Progenitor cell of endocrine pancreas (in vitro differentiated cells): Measurements from ENCODE around the gene NDST1. TPM values are rescaled to one million over a fixed set of nuclear protein-coding genes. Genes with fewer than 3 reads are reported as not detected.
A peak's percentile ranks its signal among the peaks of the same experiment; 100 is the strongest.

Source experiments
- DNase-seq: peaks from one replicate; pipeline ENCODE4 v3.0.0; 2021; ENCODE audit warnings: low spot score; ENCODE audit not compliant: unreplicated experiment
- H3K27ac Mint-ChIP-seq: 2 replicates; pipeline ENCODE4 v1.8.0; 2021; ENCODE audit warnings: mild to moderate bottlenecking, moderate library complexity, mixed read lengths
- H3K27me3 Mint-ChIP-seq: 2 replicates; pipeline ENCODE4 v1.8.0; 2021; ENCODE audit warnings: mixed read lengths
- H3K36me3 Mint-ChIP-seq: 2 replicates; pipeline ENCODE4 v1.8.0; 2022; ENCODE audit warnings: mixed read lengths; ENCODE audit not compliant: insufficient read depth
- H3K4me1 Mint-ChIP-seq: 2 replicates; pipeline ENCODE4 v1.8.0; 2021; ENCODE audit warnings: low read depth, mixed read lengths
- H3K4me3 Mint-ChIP-seq: 2 replicates; pipeline ENCODE4 v1.8.0; 2021; ENCODE audit warnings: low read depth, mild to moderate bottlenecking, moderate library complexity, mixed read lengths
- H3K9me3 Mint-ChIP-seq: 2 replicates; pipeline ENCODE4 v1.8.0; 2021; ENCODE audit warnings: low read depth, mixed read lengths
- total RNA-seq: library from RNA; stranded (reverse); gene quantifications from 2 replicates; pipeline ENCODE4 v1.2.1, GENCODE V29; 2021
- TF ChIP-seq, protein P1 (sequence below): fragments of 200-600 bp; sonication (generic); IDR thresholded peaks from one replicate; pipeline ENCODE4 v1.5.0; 2021; ENCODE audit warnings: antibody characterized with exemption, mild to moderate bottlenecking; ENCODE audit not compliant: unreplicated experiment

The NDST1 gene
- total RNA-seq, 1 donor from 2014 or later = 169 TPM

DNA sequence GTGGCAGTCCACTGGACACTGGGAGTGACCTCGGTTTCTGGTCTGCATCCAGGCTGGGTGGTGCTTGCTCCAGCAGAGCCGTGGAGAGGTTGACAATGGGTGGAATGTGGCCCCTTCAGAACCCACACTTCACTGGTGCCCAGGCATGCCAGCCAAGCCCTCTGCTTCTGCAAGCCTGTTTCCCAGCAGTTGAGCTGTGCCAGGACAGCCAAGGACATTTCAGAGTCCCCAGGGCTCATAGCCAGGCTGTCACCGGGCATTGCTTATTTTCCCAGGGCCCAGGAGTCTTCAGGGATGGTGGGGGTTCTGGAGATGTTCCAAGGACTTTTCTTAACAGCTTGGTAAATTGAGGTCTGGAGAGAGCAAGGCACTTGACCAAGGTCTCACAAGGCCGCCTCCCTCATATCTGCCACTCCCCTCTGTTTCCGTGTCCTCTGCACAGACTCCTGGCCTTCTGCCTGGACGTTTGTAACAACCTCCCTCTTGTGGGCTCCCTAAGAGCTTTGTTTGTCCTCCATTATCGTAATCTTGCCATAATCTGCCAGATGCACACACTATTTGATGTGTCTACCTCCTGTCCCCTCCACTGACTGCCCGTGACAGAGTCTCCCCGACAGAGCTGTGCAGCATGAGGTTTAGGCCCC, 3.8 kb upstream of the NDST1 start:
- TF ChIP-seq, protein P1, sequence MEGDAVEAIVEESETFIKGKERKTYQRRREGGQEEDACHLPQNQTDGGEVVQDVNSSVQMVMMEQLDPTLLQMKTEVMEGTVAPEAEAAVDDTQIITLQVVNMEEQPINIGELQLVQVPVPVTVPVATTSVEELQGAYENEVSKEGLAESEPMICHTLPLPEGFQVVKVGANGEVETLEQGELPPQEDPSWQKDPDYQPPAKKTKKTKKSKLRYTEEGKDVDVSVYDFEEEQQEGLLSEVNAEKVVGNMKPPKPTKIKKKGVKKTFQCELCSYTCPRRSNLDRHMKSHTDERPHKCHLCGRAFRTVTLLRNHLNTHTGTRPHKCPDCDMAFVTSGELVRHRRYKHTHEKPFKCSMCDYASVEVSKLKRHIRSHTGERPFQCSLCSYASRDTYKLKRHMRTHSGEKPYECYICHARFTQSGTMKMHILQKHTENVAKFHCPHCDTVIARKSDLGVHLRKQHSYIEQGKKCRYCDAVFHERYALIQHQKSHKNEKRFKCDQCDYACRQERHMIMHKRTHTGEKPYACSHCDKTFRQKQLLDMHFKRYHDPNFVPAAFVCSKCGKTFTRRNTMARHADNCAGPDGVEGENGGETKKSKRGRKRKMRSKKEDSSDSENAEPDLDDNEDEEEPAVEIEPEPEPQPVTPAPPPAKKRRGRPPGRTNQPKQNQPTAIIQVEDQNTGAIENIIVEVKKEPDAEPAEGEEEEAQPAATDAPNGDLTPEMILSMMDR = no peak

DNA sequence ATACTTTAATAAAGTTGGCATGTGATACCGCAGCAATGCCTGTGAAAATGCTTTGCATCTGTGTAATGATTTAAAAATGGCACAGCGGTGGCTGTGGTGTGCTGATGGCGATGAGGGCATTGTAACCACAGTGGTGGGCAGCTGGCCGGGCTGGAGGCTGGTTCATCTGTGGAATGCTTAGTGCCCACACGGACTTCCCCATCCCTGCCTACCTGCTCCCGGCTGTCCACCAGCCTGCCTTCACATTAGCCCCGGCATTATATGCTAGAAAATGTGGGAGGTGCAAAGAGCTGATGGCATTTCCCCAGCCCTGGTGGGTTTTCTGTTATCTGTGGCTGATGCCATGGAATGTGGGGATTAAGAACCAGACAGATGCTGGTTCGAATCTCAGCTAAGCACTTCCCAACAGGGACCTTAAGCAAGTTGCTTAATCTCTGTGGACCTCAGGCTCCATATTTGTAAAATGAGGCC, 2.9 kb upstream of the NDST1 start:
- H3K9me3 Mint-ChIP-seq = no peaks in the 10 kb centered on the region
- peaks cover 3% of the 10 kb centered on the region for H3K36me3 Mint-ChIP-seq
- TF ChIP-seq, protein P1 = no peak
- no peak overlapping the region for H3K4me3 Mint-ChIP-seq
- no peaks in the 10 kb centered on the region for H3K27me3 Mint-ChIP-seq
- H3K27ac Mint-ChIP-seq = no peak overlapping the region
- peaks cover 42% of the 10 kb centered on the region for H3K4me1 Mint-ChIP-seq
- DNase-seq = no peak

More for the DNA sequence above, 3.8 kb upstream of the NDST1 start:
- DNase-seq = no peak
- Mint-ChIP-seq H3K4me3 (no peak overlapping the region), H3K4me1 (peaks cover 46% of the 10 kb centered on the region), H3K36me3 (peaks cover 3% of the 10 kb centered on the region), H3K27ac (peak overlapping the region; percentile 58), H3K27me3 (no peaks in the 10 kb centered on the region), H3K9me3 (no peaks in the 10 kb centered on the region)

DNA sequence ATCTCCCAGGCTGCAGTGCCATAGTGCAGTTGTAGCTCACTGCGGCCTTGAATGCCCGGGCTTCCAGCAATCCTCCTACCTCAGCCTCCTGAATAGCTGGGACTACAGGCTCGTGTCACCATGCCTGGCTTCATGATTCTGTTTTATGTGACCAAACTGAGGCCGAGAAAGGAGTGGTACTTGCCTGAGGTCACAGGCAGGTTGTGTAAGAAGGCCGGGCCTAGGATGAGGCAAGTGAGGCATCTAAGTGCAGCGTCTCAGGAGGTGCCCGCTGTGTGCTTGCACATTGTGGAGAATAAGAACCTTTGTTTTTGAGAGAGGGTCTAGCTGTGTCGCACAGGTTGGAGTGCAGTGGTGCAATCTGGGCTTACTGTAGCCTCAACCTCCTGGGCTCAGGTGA, 2.1 kb upstream of the NDST1 start:
- TF ChIP-seq, protein P1 = no peak
- H3K9me3 Mint-ChIP-seq = no peaks in the 10 kb centered on the region
- peaks cover 3% of the 10 kb centered on the region for H3K36me3 Mint-ChIP-seq
- H3K27me3 Mint-ChIP-seq = no peaks in the 10 kb centered on the region
- H3K4me3 Mint-ChIP-seq = no peak overlapping the region
- DNase-seq = no peak
- H3K27ac Mint-ChIP-seq = peak overlapping the region; percentile 45
- peaks cover 43% of the 10 kb centered on the region for H3K4me1 Mint-ChIP-seq

GRCh38 chr5:150506571-150507473, 1.1 kb upstream of the NDST1 start:
- peaks cover 2% of the 10 kb centered on the region for H3K36me3 Mint-ChIP-seq
- no peak for DNase-seq
- H3K4me3 Mint-ChIP-seq = no peak overlapping the region
- no peaks in the 10 kb centered on the region for H3K27me3 Mint-ChIP-seq
- H3K27ac Mint-ChIP-seq = peak overlapping the region; percentile 89
- H3K9me3 Mint-ChIP-seq = no peaks in the 10 kb centered on the region
- H3K4me1 Mint-ChIP-seq = peaks cover 47% of the 10 kb centered on the region
- TF ChIP-seq, protein P1 = no peak

DNA sequence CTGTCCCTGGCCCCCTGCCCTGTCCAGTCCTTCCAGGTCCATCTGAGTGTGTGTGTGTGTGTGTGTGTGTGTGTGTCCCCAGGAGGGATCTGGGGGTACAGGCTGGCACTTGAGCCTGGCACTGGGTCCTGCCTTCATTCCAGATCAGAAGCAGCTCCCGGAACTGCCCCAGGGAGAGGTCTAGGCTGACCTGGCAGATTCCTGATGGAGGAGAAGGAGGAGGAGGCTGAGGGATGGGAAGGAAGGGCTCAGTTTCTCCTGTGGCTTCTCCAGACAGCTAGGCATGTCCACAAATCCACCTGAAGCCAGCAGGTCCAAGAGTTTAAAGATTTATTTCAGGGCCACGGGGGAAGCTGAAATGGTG, 328 bp downstream of the NDST1 start:
- H3K27me3 Mint-ChIP-seq = no peaks in the 10 kb centered on the region
- no peaks in the 10 kb centered on the region for H3K9me3 Mint-ChIP-seq

More for the DNA sequence above, 328 bp downstream of the NDST1 start:
- no peak for DNase-seq
- H3K4me3 Mint-ChIP-seq = no peak overlapping the region
- TF ChIP-seq, protein P1 = no peak
- H3K36me3 Mint-ChIP-seq = no peaks in the 10 kb centered on the region
- H3K27ac Mint-ChIP-seq = peak overlapping the region; percentile 89
- peaks cover 48% of the 10 kb centered on the region for H3K4me1 Mint-ChIP-seq
